HG02885 (cell line): ENCODE data around the gene ARAF.
A peak's percentile ranks its signal among the peaks of the same experiment; 100 is the strongest.
"Not testable (repeated sequence)": the region's sequence is repeated elsewhere in the genome, so short reads cannot be mapped to it uniquely, and the experiment has no call there.

Source experiments
- ATAC-seq: cut with Tn5 transposase; IDR thresholded peaks from one replicate; pipeline ENCODE4 v1.9.1; 2021; ENCODE audit warnings: mild to moderate bottlenecking; ENCODE audit not compliant: unreplicated experiment, poor library complexity

The ARAF gene

DNA sequence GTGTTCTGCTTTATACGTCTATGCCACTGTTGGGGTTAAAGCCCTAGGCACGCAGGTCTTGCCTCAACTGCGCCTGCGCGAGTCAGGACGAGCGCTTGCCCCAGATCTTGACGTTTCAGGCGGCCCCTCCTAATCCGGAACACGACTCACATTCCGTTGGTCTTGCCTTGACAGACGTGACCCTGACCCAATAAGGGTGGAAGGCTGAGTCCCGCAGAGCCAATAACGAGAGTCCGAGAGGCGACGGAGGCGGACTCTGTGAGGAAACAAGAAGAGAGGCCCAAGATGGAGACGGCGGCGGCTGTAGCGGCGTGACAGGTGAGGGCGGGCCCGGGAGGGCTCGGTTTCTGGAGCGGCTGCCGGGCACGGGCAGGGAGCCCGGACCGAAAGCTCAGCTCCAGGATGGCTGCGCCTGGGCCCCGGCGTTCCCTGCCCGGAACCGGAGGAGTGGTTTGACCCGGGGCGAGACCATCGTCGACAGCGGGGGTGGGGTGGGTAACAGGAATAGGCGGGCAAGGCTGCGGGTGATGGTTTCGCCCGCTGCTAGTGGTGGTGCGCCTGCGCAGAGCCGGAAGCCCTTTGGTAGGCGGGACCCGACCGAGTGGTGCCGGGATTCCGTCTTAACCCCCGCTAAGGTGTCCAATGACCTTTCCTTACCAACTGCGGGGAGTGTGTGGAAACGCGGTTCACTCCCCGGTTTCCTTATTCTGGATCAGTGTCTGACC, at the start of gene ARAF:
Gene ARAF, plus strand, starts transcription at position 272 of the 725 bp plus-strand sequence. CDS start 1,763 bp downstream, outside the sequence.
- peak; percentile 89 for ATAC-seq

GRCh38 chrX:47512383-47512782, 48.6 kb upstream of the ARAF start:
- ATAC-seq = not testable (repeated sequence)

GRCh38 chrX:47513034-47513965, 47.7 kb upstream of the ARAF start:
- ATAC-seq = peak; percentile 64

DNA sequence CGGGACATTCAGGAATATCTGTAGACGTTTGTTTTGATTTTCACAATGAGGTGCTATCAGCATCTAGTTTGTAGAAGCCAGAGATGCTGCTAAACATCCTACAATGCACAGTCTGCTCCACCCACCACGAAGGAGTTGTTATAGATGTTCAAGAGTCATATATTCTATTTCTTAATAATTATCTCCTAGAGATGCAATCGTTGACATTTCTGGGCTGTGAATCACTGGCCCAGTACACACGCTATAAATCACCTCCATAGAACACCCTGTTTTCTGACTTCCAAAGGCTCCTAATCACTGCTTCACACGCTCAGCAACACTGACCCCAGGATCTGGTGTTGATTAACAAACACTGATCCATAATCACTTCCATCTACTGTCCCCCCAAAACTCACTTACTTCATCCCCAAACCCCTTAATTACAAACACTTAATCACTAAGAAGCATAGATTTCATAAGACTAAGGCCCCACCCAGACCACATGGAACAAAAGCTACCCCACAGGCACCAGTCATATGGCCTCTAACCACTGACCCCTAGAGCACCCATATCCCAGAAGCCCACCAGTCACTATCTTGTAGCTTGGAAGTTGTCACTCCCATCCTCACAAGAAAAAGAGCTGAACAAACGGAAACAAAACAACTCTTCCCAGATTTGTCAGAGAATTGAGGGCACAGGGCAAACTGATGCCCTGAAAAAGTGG, 46.3 kb upstream of the ARAF start:
- ATAC-seq = no peak

DNA sequence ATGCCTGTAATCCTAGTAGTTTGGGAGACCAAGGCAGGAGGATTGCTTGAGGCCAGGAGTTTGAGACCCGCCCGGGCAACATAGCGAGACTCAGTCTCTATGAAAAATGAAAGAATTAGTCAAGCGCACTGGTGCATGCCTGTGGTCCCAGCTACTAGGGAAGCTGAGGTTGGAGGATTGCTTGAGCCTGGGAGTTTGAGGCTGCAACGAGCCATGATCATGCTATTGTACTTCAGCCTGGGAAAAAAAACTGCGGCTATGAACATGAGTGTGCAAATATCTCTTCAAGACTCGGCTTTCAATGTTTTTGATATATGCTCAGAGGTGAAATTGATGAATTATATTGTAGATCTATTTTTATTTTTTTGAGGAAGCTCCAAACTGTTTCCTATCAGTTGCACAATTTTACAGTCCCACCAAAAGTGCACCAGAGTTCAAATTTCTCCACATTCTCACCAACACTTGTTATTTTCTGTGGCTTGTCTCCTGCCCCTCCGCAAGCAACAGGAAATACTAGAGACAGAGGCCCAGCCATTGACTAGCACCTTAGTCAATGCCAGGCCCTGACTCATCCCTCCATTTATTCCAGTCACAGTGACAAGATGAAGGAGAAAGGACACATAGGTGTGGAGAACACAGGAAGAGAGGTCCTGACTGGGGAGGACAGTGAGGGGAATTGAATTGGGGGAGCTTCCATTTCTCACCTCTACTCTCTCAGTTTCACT, 44.9 kb upstream of the ARAF start:
- ATAC-seq = no peak

DNA sequence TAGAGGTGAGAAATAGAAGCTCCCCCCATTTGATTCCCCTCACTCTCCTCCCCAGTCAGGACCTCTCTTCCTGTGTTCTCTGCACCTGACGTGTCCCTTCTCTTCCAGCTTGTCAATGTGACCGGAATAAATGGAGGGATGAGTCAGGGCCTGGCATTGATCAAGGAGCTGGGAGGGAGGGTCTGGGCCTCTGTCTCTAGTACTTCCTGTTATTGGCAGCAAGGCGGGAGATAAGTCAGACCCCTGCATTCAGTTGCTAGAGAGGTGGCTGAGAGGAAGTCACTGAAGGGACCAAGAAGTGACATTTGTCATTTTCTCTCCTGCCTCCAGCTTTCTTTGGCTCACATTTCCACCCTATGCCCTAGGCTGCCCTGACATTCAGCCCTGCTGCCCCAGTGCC, 42.9 kb upstream of the ARAF start:
- ATAC-seq = no peak

DNA sequence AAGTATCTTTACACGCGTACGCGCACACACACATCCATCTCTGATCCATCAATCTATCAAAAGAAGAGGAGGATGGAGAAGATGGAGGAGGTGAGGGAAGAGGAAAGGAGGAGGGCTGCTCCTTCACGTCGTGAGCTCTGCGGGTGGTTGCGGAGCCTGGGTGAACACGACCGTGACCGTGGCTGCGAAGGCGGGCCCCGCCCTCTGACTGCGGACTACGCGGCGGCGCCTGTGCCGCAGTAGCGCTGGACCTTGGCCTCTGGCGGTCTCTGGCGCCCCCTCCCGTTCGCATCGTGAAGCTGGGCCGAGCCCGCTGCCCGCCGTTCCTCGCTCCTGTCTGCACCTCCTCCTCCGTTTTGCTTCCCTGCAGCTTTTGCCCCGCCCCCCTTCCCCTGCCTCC, 37.7 kb upstream of the ARAF start:
- peak; percentile 93 for ATAC-seq

DNA sequence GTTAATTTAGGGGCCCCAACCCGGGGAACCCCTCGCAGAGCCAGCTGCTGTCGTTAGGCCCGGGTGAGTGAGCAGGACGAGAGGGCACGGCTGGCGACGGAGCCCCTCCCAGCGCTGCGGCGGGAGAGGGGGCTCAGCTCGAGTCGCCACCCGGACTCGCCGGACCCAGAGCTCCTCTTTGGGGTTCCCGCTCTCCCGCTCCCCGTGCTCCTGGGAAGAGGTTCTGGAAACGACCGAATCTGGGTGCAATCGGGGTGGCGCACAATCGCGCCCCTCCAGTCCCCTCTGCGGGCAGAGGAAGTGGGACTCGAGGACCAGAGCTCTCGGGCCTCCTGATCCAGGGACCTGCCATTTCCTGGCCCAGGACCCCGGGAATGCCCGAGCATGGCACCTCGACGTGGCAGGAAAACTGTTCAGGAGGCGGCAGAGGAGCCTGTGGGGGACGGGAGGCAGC, 37.3 kb upstream of the ARAF start:
- no peak for ATAC-seq

DNA sequence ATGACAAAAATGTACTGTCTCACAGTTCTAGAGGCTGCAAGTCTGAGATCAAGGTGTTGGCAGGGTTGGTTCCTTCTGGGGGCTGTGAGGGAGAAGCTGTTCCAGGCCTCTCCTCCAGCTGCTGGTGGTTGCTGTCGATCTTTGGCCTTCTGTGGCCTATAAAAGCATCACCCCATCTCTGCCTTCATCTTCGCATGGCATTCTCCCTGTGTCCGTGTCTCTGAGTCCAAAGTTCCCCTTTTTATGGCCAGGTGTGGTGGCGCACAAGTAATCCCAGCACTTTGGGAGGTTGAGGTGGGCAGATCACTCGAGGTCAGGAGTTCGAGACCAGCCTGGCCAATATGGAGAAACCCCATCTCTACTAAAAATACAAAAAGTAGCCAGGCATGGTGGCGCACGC, 31.5 kb upstream of the ARAF start:
- ATAC-seq = no peak

- no peak for ATAC-seq
Observed at GRCh38 chrX:47530049-47530448, 31.0 kb upstream of the ARAF start.

DNA sequence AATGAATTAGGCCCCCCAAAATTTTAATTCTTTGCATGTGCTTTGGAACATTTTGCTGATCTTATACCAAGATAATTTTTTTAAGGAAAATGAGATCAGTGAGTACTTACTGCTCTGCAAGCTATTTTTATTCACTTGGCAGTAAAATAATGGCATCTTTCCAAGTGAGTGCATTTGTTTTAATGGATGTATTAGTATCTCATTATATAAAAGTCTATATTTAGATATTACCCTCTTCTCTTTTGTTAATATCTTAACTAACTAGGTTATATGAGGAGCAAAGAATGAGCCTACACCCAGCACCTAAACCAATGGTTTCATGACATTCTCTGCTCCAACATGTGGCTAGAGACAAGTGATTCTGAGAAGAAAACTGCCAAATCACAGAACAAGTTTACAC, 21.1 kb upstream of the ARAF start:
- ATAC-seq = no peak

- ATAC-seq = peak; percentile 70
Observed at GRCh38 chrX:47540754-47541538, 20.1 kb upstream of the ARAF start.

- ATAC-seq = no peak
Observed at GRCh38 chrX:47543496-47543895, 17.5 kb upstream of the ARAF start.

- ATAC-seq = peak; percentile 88
Observed at GRCh38 chrX:47556045-47556623, 4.9 kb upstream of the ARAF start.

GRCh38 chrX:47558436-47558835, 2.6 kb upstream of the ARAF start:
- ATAC-seq = no peak

DNA sequence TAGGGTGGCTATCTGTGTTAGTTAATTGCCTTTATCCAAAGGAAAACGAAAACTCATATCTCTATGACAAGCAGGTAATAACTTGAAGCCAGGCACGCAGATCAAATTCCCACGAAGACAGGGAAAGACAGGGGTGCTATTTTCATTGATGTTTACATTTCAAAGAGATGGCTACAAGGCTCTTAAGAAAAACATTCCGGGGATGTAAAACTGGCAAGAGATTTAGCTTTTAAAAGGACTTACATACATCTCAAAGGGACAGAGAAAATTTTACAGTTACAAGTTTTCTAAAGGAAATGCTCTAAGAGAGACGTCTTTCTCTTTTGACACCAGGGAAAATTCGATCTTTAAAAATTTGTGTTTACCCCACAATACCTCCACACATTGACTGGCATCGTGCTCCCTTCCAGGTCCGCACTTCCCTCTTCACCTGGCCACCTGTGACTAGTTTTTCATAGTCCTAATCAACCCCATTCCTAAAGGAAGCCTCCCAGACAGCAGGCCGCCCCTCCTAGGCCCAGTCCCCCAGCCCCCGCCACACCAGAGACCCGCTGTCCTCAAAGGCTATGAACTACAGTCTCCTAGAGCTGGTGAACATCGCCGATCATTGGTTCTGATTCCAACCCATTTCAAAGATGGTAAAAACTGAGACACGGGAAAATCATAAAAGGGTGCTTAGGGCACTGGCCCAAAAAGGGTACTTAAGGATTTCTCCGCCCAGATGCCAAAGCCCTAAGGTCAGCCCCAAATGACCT, 649 bp upstream of the ARAF start:
- no peak for ATAC-seq

GRCh38 chrX:47561659-47562151, 700 bp downstream of the ARAF start:
- no peak for ATAC-seq

DNA sequence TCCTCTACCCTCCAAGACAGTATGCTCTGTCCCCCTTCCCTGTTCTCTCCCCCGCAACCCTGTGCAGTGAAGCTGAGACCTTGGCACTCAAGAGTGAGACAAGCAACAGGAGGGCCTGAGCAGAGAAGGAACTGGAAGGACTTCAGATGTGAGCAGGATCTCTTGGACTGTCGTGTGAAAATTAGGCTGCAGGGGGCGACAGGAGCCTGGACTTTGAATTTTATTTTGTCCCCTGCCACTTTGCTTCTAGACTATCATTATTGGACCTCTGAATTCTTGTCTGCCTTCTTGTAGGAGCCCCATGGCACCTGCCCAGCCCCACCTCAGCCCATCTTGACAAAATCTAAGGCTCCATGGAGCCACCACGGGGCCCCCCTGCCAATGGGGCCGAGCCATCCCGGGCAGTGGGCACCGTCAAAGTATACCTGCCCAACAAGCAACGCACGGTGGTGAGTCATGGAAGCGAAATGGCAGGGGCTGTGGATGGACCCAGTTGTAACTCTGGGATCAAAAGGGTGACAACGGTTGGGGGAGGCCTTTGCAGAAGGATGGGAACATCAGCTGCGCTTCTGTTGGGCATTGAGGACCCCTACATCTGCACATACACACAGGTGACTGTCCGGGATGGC, 1.7 kb downstream of the ARAF start:
- ATAC-seq = no peak
